Placental pericyte (primary cell): ENCODE data around the gene SCIMP. TPM values are rescaled to one million over a fixed set of nuclear protein-coding genes. Genes with fewer than 3 reads are reported as not detected.

Experiments
- total RNA-seq: library from RNA; depleted of rRNA; stranded (reverse); fragments of >200 nt; gene quantifications from 2 replicates; pipeline ENCODE4 v1.2.3, GENCODE V29; 2012

The SCIMP gene
- total RNA-seq = not detected in 2 replicates

GRCh38 chr17:5234645-5235576, at the start of gene SCIMP:
Gene SCIMP, minus strand, starts transcription at chr17:5234860. Its CDS starts 105 bp downstream, at chr17:5234755.

GRCh38 chr17:5281814-5282641, 47.4 kb upstream of the SCIMP start, which contains the start of gene RABEP1:
Gene RABEP1, plus strand, starts transcription at chr17:5282284. Its CDS starts 203 bp downstream, at chr17:5282487.

GRCh38 chr17:5191541-5192417, 42.9 kb downstream of the SCIMP start, which contains the start of gene ZNF594:
Gene ZNF594, minus strand, starts transcription at chr17:5191868. Its CDS starts 7,612 bp downstream, at chr17:5184256.

Other genes starting within 250 kb of the SCIMP start
- 15.3 and 19.3 TPM in 2 replicates for gene CAMTA2, start 247.2 kb downstream of the SCIMP start, total RNA-seq
- 0.22 and 0.43 TPM in 2 replicates for gene INCA1, start 237.3 kb downstream of the SCIMP start, total RNA-seq
- gene KIF1C, start 236.9 kb downstream of the SCIMP start, total RNA-seq = 65.3 and 75.5 TPM in 2 replicates
- 0.14 TPM in 1 of 2 replicates, not detected in the other for gene SLC52A1, start 199.4 kb downstream of the SCIMP start, total RNA-seq
- 1.1 and 1.8 TPM in 2 replicates for gene ZFP3, start 156.4 kb downstream of the SCIMP start, total RNA-seq
- gene ZNF232, start 123.0 kb downstream of the SCIMP start, total RNA-seq = 5.5 and 5.6 TPM in 2 replicates
- under 0.01 TPM in 2 replicates for gene USP6, start 118.8 kb downstream of the SCIMP start, total RNA-seq
- gene ZNF594, start 43.0 kb downstream of the SCIMP start, total RNA-seq = 9.6 and 12.3 TPM in 2 replicates
- 42.1 and 46.8 TPM in 2 replicates for gene RABEP1, start 47.4 kb upstream of the SCIMP start, total RNA-seq
- gene NUP88, start 184.8 kb upstream of the SCIMP start, total RNA-seq = 100 and 104 TPM in 2 replicates
- 25.8 and 46.6 TPM in 2 replicates for gene RPAIN, start 185.3 kb upstream of the SCIMP start, total RNA-seq
- gene C1QBP, start 204.3 kb upstream of the SCIMP start, total RNA-seq = 171 and 204 TPM in 2 replicates
- 12.3 and 24.6 TPM in 2 replicates for gene DHX33, start 234.1 kb upstream of the SCIMP start, total RNA-seq